Memory B cell (primary cell): ENCODE results near the gene ABLIM2.

ENCODE experiments used
- ATAC-seq: fragments of 150-1000 bp; cut with Tn5 transposase; 2 replicates; pipeline ENCODE4 v1.10.0; 2021; ENCODE audit warnings: low read depth, mild to moderate bottlenecking, moderate library complexity
- DNase-seq, 2 donors: peaks; one replicate each; pipeline ENCODE4 v3.0.0; 2022; ENCODE audit warnings: low spot score in 2 of 2
- H3K27ac Mint-ChIP-seq: one replicate; pipeline ENCODE4 v1.8.0; 2022; ENCODE audit warnings: mild to moderate bottlenecking, moderate library complexity, mixed read lengths
- H3K27me3 Mint-ChIP-seq: one replicate; pipeline ENCODE4 v1.8.0; 2022; ENCODE audit warnings: mixed read lengths
- H3K36me3 Mint-ChIP-seq: one replicate; pipeline ENCODE4 v1.8.0; 2022; ENCODE audit warnings: mild to moderate bottlenecking, mixed read lengths
- H3K4me1 Mint-ChIP-seq: one replicate; pipeline ENCODE4 v1.8.0; 2022; ENCODE audit warnings: mixed read lengths
- H3K4me3 Mint-ChIP-seq: one replicate; pipeline ENCODE4 v1.8.0; 2022; ENCODE audit warnings: mild to moderate bottlenecking, moderate library complexity, mixed read lengths
- H3K9me3 Mint-ChIP-seq: one replicate; pipeline ENCODE4 v1.8.0; 2022; ENCODE audit warnings: mixed read lengths

Gene ABLIM2

DNA sequence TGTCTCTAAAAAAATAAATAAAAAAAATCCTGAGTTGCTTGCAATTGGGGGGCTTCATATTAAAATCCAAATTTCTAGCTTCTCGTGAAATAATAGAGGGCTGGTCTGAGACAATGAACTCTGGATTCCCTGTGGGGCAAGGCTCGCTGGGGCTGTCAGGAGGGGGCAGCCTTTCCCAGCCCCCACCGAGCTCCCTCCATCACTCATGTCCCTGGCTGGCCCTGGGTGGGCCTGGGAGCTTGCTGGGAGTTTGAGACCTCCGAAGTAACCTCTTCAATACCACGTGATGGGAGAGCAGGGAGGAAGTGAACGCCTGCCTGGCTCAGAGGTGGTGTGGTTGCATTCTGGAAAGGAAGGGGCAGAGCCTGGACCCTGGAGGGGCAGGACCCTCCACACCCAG, 164.9 kb downstream of the ABLIM2 start:
- Mint-ChIP-seq H3K4me1 (no peaks in the 10 kb centered on the region), H3K4me3 (no peak overlapping the region), H3K36me3 (peaks cover 5% of the 10 kb centered on the region), H3K9me3 (peaks cover 9% of the 10 kb centered on the region), H3K27me3 (no peaks in the 10 kb centered on the region), H3K27ac (no peak overlapping the region)
- DNase-seq (no peak), ATAC-seq (no peak)

DNA sequence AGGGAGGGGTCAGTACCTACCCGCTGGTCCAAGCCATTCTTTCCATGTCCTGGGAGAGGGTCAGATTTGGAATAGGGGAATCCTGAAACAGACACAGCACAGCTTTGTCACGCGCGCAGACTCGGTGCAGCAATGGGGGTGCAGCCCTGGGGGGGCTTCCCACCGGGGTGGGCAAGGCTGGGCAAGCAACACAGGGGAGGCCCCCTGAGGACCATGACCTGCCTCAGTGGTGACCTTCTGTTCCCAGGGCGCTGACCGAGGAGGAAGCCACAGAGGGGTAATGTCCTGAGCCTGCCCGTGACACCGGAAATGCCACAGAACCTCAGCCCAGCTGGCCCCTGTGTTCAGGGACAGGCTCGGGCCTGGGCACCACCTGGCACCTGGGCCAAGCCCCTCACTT, 165.8 kb downstream of the ABLIM2 start:
- Mint-ChIP-seq H3K4me3 (no peak overlapping the region), H3K27me3 (no peaks in the 10 kb centered on the region), H3K36me3 (peaks cover 5% of the 10 kb centered on the region), H3K27ac (no peak overlapping the region), H3K4me1 (no peaks in the 10 kb centered on the region), H3K9me3 (peaks cover 8% of the 10 kb centered on the region)
- DNase-seq (no peak), ATAC-seq (no peak)

DNA sequence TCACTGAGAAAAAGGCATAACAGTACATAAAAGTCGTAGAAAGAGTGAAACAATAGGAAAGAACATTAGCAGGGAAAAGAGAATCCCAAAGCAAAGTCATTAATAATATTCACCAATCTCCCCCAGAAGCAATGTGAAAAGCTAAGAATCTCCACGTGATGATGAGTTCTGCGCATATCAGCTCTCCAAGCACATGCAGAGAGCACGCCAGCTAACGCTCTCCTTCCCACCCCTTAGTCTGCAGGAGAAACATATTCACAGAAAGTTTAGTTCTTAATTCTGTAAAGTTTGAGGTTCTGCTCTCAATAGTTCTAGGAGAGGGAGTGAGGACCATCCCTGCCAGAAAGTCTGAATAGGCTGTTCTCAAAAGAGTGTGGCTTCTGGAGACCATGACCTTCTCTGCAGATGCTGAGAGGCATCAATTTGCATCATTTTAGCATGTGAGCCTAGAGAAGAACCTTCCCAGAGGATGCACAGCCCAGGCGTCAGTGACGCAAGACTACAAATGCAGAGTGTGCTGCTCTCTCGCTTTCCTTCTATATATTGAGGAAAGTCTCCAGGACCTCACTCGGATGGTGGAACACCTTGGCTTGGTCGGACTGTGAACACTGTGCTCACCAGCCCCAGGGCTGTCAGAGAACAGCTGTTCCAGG, 167.7 kb downstream of the ABLIM2 start:
- ATAC-seq, result no peak
- Mint-ChIP-seq H3K36me3 (peaks cover 5% of the 10 kb centered on the region), H3K27me3 (peaks cover 3% of the 10 kb centered on the region), H3K4me1 (peaks cover 2% of the 10 kb centered on the region), H3K27ac (no peak overlapping the region), H3K4me3 (no peak overlapping the region), H3K9me3 (peaks cover 7% of the 10 kb centered on the region)
- no peak for DNase-seq

GRCh38 chr4:7989654-7990053, 169.0 kb downstream of the ABLIM2 start:
- Mint-ChIP-seq H3K27ac (no peak overlapping the region), H3K4me3 (no peak overlapping the region)
- ATAC-seq, result no peak

GRCh38 chr4:7988437-7988836, 170.2 kb downstream of the ABLIM2 start:
- no peak for ATAC-seq
- H3K27ac Mint-ChIP-seq, result no peak overlapping the region
- peaks cover 5% of the 10 kb centered on the region for H3K36me3 Mint-ChIP-seq
- DNase-seq, result no peak
- H3K4me1 Mint-ChIP-seq, result peaks cover 2% of the 10 kb centered on the region
- no peak overlapping the region for H3K4me3 Mint-ChIP-seq
- peaks cover 7% of the 10 kb centered on the region for H3K9me3 Mint-ChIP-seq
- peaks cover 3% of the 10 kb centered on the region for H3K27me3 Mint-ChIP-seq

More at GRCh38 chr4:7989654-7990053, 169.0 kb downstream of the ABLIM2 start:
- Mint-ChIP-seq H3K27me3 (peaks cover 3% of the 10 kb centered on the region), H3K36me3 (peaks cover 5% of the 10 kb centered on the region), H3K9me3 (peaks cover 7% of the 10 kb centered on the region), H3K4me1 (peaks cover 2% of the 10 kb centered on the region)
- no peak for DNase-seq

DNA sequence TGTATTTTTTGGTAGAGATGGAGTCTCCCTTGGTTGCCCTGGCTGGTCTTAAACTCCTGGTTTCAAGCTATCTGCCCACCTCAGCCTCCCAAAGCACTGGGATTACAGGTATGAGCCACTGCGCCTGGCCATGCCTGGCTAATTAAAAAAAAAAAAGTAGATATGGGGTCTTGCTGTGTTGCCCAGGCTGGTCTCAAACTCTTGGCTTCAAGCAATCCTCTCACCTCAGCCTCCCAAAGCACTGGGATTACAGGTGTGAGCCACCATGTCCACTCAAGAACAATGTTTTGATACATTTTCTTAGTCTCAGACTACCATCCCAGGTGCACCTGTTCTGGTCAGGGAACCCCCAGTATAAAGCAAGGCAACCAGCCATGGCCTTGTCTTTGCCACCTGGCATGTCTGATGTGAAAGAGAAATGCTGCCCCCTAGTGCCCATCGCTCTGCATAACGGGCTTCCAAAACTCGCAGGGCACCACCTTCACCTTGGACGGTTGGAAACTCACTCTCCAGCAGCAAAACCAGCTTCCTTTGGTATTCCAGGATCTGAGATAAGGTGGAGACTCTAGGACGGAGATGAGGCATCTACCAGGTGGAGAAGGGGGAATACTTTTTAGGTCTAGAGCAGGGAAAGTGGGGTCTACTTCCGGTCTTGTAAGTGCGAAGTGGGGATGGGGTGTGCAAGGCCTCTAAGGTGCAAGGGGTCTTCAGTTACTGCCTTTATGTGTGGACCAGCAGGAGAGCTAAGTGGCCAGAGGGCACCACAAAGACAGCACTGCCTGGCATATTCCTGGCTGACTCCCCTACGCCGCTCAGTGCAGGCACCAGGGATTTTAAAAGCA, 171.2 kb downstream of the ABLIM2 start:
- ATAC-seq (peak; percentile 41), DNase-seq (no peak)
- H3K9me3 Mint-ChIP-seq, result peaks cover 7% of the 10 kb centered on the region
- no peak overlapping the region for H3K4me3 Mint-ChIP-seq
- H3K4me1 Mint-ChIP-seq, result peaks cover 2% of the 10 kb centered on the region
- H3K27me3 Mint-ChIP-seq, result peaks cover 6% of the 10 kb centered on the region
- H3K27ac Mint-ChIP-seq, result no peak overlapping the region
- H3K36me3 Mint-ChIP-seq, result peaks cover 5% of the 10 kb centered on the region

DNA sequence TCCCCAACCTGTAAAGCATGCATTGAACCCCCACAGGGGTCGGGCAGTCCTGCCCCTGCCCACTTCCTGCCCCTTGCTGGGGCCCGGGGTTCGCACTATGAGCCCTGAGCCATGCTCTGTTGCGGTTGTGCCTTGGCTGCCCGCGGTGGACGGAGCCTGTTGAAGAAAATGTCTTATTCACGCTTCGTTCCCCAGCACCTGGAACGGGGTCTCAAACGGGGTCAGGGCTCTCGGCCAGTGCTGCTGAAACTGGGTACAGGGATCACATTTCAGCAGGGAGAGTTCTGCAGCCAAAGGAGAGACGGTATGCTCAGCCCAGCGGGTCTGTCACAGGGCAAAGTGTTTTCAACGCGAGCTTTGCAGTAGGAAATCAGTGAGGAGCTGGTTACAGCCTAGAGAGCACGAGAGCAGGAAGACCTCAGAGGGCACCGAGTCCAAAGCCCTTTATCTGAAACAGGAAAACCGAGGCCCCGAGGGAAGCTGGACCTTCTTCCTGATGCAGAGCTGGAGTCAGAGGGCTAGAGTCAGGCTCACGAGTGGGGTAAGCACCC, 172.6 kb downstream of the ABLIM2 start:
- ATAC-seq (no peak), DNase-seq (no peak)
- Mint-ChIP-seq H3K4me1 (peaks cover 2% of the 10 kb centered on the region), H3K27ac (no peak overlapping the region), H3K9me3 (peaks cover 7% of the 10 kb centered on the region), H3K27me3 (peaks cover 6% of the 10 kb centered on the region), H3K4me3 (no peak overlapping the region), H3K36me3 (peaks cover 5% of the 10 kb centered on the region)

GRCh38 chr4:7985072-7985471, 173.5 kb downstream of the ABLIM2 start:
- no peak overlapping the region for H3K4me3 Mint-ChIP-seq
- H3K27me3 Mint-ChIP-seq, result peaks cover 6% of the 10 kb centered on the region
- no peak for ATAC-seq
- no peak for DNase-seq
- no peaks in the 10 kb centered on the region for H3K36me3 Mint-ChIP-seq
- H3K9me3 Mint-ChIP-seq, result peaks cover 4% of the 10 kb centered on the region
- no peak overlapping the region for H3K27ac Mint-ChIP-seq
- peaks cover 2% of the 10 kb centered on the region for H3K4me1 Mint-ChIP-seq

- peaks cover 6% of the 10 kb centered on the region for H3K27me3 Mint-ChIP-seq
- peaks cover under 1% of the 10 kb centered on the region for H3K9me3 Mint-ChIP-seq
- H3K4me1 Mint-ChIP-seq, result peaks cover 2% of the 10 kb centered on the region
- H3K27ac Mint-ChIP-seq, result no peak overlapping the region
- no peak for DNase-seq
- no peaks in the 10 kb centered on the region for H3K36me3 Mint-ChIP-seq
- H3K4me3 Mint-ChIP-seq, result no peak overlapping the region
- no peak for ATAC-seq
Observed at GRCh38 chr4:7984286-7984925, 174.2 kb downstream of the ABLIM2 start.

DNA sequence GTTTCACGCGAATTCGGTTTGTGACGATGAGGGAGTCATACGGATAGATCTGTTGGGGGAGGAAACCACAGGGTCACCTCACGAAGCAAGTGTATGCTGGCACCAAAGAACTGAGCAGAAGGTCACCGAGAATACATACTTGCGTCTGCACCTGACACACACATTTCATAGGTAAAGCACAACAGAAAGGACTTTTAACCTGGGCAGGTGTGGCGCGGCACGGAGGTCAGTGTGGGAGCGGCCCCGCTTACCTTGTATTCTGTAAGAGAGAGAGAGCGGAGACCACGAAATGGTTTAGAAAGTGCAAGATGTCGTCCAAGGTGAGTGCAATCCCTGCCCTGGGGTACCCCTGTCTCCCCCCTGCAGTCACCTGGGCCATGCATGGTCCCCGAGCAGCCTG, 175.3 kb downstream of the ABLIM2 start:
- Mint-ChIP-seq H3K36me3 (no peaks in the 10 kb centered on the region), H3K27me3 (peaks cover 6% of the 10 kb centered on the region), H3K9me3 (no peaks in the 10 kb centered on the region), H3K4me3 (no peak overlapping the region), H3K4me1 (peaks cover 2% of the 10 kb centered on the region), H3K27ac (no peak overlapping the region)
- DNase-seq (no peak), ATAC-seq (no peak)

- Mint-ChIP-seq H3K27me3 (peaks cover 3% of the 10 kb centered on the region), H3K27ac (no peak overlapping the region)
Observed at GRCh38 chr4:7981738-7982394, 176.7 kb downstream of the ABLIM2 start.

DNA sequence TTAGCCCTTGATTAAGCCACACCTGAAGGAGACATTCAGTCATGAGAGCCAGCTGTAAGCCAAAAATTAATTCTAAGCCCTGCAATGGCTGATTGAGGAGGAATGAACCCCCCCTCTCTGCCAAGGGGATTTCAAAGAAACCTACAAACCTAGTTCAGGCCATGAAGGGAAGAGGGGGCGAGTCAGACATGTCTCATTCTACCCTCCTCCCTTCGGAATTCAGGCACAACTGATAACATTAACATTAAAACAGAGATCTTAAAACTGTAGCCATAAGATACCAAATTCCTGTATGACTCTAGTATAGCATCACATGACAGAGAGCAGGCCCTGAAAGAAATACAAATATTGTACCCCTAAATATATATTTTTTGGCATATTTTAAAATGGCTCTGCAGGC, 178.6 kb downstream of the ABLIM2 start:
- peaks cover 5% of the 10 kb centered on the region for H3K27me3 Mint-ChIP-seq
- no peaks in the 10 kb centered on the region for H3K4me1 Mint-ChIP-seq
- no peaks in the 10 kb centered on the region for H3K36me3 Mint-ChIP-seq
- H3K27ac Mint-ChIP-seq, result no peak overlapping the region
- ATAC-seq (no peak), DNase-seq (no peak)
- no peak overlapping the region for H3K4me3 Mint-ChIP-seq
- no peaks in the 10 kb centered on the region for H3K9me3 Mint-ChIP-seq

More at GRCh38 chr4:7981738-7982394, 176.7 kb downstream of the ABLIM2 start:
- Mint-ChIP-seq H3K9me3 (no peaks in the 10 kb centered on the region), H3K4me3 (no peak overlapping the region), H3K36me3 (no peaks in the 10 kb centered on the region), H3K4me1 (no peaks in the 10 kb centered on the region)
- ATAC-seq, result no peak
- DNase-seq, result no peak

DNA sequence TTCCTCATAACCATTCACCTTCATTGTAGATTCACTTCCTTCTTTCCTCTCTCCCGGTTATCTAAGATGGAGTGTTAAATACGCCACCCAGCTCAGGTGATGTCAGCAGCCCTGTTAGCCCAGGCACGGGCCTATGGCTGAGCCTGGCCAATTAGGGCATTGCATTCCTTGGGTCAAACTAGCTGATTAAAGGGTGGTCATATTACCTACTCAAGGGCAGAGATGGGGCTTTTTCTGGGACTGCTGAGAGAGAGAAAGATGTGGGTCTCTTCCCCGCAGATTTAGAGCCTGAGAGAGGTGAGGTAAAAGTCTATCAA, 179.0 kb downstream of the ABLIM2 start:
- no peaks in the 10 kb centered on the region for H3K4me1 Mint-ChIP-seq
- peaks cover 5% of the 10 kb centered on the region for H3K27me3 Mint-ChIP-seq
- no peak overlapping the region for H3K4me3 Mint-ChIP-seq
- no peaks in the 10 kb centered on the region for H3K9me3 Mint-ChIP-seq
- no peak for ATAC-seq
- H3K36me3 Mint-ChIP-seq, result no peaks in the 10 kb centered on the region
- H3K27ac Mint-ChIP-seq, result no peak overlapping the region
- DNase-seq, result no peak
